GM12892 (cell line): Measurements from ENCODE around the gene FAF1.

Experiments
- POLR2A ChIP-seq: IDR thresholded peaks from 2 replicates; pipeline ENCODE4 v1.6.1; 2011; ENCODE audit warnings: low read depth, low read length, control low read depth
- POLR2AphosphoS5 ChIP-seq: IDR thresholded peaks from 2 replicates; pipeline ENCODE4 v1.6.1; 2011; ENCODE audit warnings: low read depth, low read length, control low read depth
- TAF1 ChIP-seq: IDR thresholded peaks from 2 replicates; pipeline ENCODE4 v1.6.1; 2011; ENCODE audit warnings: low read depth, mild to moderate bottlenecking, control low read depth, low read length, borderline replicate concordance

GRCh38 chr1:50529510-50529909 is 430.6 kb downstream of the FAF1 start:
- TF ChIP-seq POLR2A: no peak
- no peak for TF ChIP-seq TAF1
- no peak for TF ChIP-seq POLR2AphosphoS5
